ENCODE results near the gene URB1.
"Not testable (repeated sequence)": the region's sequence is repeated elsewhere in the genome, so short reads cannot be mapped to it uniquely, and the experiment has no call there.

The URB1 gene

DNA sequence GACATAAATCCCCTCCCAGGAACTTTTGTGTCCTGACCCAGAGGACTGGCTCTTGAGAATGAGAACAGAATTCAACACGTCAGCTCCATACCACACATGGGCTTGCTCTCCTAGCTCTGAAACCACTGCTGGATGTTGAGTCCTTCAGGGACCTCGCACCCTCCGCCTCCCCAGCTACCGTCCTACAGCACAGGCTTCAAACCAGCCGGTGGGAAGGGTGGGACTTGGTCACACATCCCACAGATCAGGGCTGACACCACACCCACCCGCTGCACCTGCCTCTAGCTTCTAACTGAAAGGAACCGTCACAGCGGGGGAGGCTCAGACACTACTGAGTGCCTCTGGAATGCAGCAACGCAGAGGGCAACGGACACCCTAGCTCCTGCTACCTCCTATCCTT, 70.1 kb downstream of the URB1 start:
- Mint-ChIP-seq H3K9me3 (no peaks in the 10 kb centered on the region), H3K4me3 (no peak overlapping the region), H3K27me3 (no peaks in the 10 kb centered on the region), H3K4me1 (ENCODE audit: low read depth in 2 of 2) (no peaks in the 10 kb centered on the region), H3K36me3 (ENCODE audit: insufficient read depth) (peaks cover 46% of the 10 kb centered on the region), H3K27ac (no peak overlapping the region)
- ATAC-seq (replicated peaks) (no peak), DNase-seq (no peak)

- Mint-ChIP-seq H3K27me3 (no peaks in the 10 kb centered on the region), H3K4me3 (no peak overlapping the region), H3K4me1 (ENCODE audit: low read depth in 2 of 2) (no peaks in the 10 kb centered on the region), H3K27ac (no peak overlapping the region), H3K36me3 (ENCODE audit: insufficient read depth) (peaks cover 50% of the 10 kb centered on the region), H3K9me3 (no peaks in the 10 kb centered on the region)
- ATAC-seq (replicated peaks) (no peak), DNase-seq (no peak)
These were observed 70.7 kb downstream of the URB1 start for GRCh38 chr21:32322103-32322502.

GRCh38 chr21:32321480-32321879, 71.3 kb downstream of the URB1 start:
- H3K4me1 Mint-ChIP-seq (ENCODE audit: low read depth in 2 of 2) = no peaks in the 10 kb centered on the region
- H3K27me3 Mint-ChIP-seq = no peaks in the 10 kb centered on the region
- DNase-seq (no peak), ATAC-seq (replicated peaks) (no peak)
- H3K9me3 Mint-ChIP-seq = no peaks in the 10 kb centered on the region
- no peak overlapping the region for H3K4me3 Mint-ChIP-seq
- H3K27ac Mint-ChIP-seq = no peak overlapping the region
- peaks cover 51% of the 10 kb centered on the region for H3K36me3 Mint-ChIP-seq (ENCODE audit: insufficient read depth)

- H3K27me3 Mint-ChIP-seq = no peaks in the 10 kb centered on the region
- peaks cover 49% of the 10 kb centered on the region for H3K36me3 Mint-ChIP-seq (ENCODE audit: insufficient read depth)
- no peak overlapping the region for H3K4me3 Mint-ChIP-seq
- no peak for DNase-seq
- H3K4me1 Mint-ChIP-seq (ENCODE audit: low read depth in 2 of 2) = no peaks in the 10 kb centered on the region
- no peak for ATAC-seq (replicated peaks)
- H3K9me3 Mint-ChIP-seq = no peaks in the 10 kb centered on the region
- H3K27ac Mint-ChIP-seq = no peak overlapping the region
These were observed 72.1 kb downstream of the URB1 start for GRCh38 chr21:32320726-32321125.

DNA sequence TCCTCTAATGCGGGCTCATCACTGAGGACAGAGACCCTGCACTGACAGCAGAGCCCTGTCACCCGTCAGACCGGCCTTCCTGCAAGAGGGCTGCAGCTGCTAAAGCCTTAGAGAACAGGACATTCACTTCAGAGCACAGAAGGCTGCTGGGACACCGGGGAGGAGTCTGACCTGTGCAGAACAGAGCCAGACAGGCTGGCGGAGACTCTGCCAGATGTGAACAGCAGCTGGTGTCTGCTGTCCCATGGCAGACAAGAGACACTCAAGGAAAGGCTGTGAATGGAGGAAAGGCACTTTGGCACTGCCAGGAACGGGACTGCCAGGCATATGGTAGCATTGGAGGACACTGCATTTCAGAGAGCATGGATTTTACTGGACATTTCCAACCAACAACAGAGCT, 72.8 kb downstream of the URB1 start:
- H3K27ac Mint-ChIP-seq = no peak overlapping the region
- no peak overlapping the region for H3K4me3 Mint-ChIP-seq
- ATAC-seq (replicated peaks) (no peak), DNase-seq (no peak)
- H3K27me3 Mint-ChIP-seq = no peaks in the 10 kb centered on the region
- H3K4me1 Mint-ChIP-seq (ENCODE audit: low read depth in 2 of 2) = no peaks in the 10 kb centered on the region
- no peaks in the 10 kb centered on the region for H3K9me3 Mint-ChIP-seq
- peaks cover 47% of the 10 kb centered on the region for H3K36me3 Mint-ChIP-seq (ENCODE audit: insufficient read depth)

- ATAC-seq (replicated peaks) (no peak), DNase-seq (no peak)
- no peak overlapping the region for H3K4me3 Mint-ChIP-seq
- H3K9me3 Mint-ChIP-seq = no peaks in the 10 kb centered on the region
- H3K27ac Mint-ChIP-seq = peak overlapping the region in 1 of 2 donors; percentile 26
- peaks cover 39% of the 10 kb centered on the region for H3K36me3 Mint-ChIP-seq (ENCODE audit: insufficient read depth)
- H3K4me1 Mint-ChIP-seq (ENCODE audit: low read depth in 2 of 2) = no peaks in the 10 kb centered on the region
- no peaks in the 10 kb centered on the region for H3K27me3 Mint-ChIP-seq
These were observed 73.8 kb downstream of the URB1 start for GRCh38 chr21:32319012-32319411.

- DNase-seq (no peak), ATAC-seq (replicated peaks) (no peak)
- Mint-ChIP-seq H3K4me3 (no peak overlapping the region), H3K4me1 (ENCODE audit: low read depth in 2 of 2) (no peaks in the 10 kb centered on the region), H3K27me3 (no peaks in the 10 kb centered on the region), H3K36me3 (ENCODE audit: insufficient read depth) (peaks cover 38% of the 10 kb centered on the region), H3K27ac (no peak overlapping the region), H3K9me3 (no peaks in the 10 kb centered on the region)
These were observed 75.1 kb downstream of the URB1 start for GRCh38 chr21:32317726-32318125.

DNA sequence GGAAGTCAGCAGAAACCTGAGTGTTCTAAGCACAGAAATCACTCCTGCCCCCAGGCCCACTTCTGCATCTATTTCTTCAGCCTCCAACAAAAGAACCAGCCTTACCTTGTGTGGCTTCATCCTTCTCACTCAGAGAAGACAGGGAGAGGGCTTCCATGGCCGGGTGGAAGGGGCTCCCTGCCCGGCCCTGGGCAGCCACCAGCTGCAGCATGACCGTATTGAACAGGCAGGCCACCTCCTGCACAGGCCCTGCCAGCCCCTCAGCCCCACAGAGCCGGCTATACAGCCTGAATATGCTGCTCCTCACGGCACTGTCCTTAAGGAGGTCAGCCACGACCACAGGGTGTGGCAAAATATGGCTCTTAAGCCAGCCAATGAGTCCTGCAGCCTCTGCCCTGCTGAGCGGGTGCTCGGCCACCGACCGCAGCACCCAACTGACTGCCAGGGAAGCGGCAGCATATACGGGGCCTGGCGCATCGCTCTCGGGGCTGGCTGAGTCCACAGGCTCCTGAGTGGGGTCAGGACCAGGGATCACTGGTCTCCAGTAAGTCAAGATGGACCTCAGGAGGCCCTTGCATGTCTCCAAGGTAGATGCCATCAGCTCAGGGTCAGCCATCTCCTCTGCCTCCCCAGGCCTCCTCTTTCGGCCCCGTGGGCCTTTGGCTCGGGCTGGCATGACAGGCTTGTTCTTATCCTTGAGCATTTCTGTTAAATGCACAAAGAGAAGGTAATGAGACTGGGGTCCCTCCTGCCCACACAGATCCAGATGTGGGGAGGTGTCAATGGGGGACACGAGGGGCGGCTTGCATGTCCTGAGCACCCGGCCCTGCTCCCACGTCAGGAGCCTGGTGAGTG, 76.2 kb downstream of the URB1 start:
- peaks cover 38% of the 10 kb centered on the region for H3K36me3 Mint-ChIP-seq (ENCODE audit: insufficient read depth)
- H3K27me3 Mint-ChIP-seq = no peaks in the 10 kb centered on the region
- DNase-seq (no peak), ATAC-seq (replicated peaks) (no peak)
- H3K27ac Mint-ChIP-seq = peak overlapping the region in 1 of 2 donors; percentile 63
- no peak overlapping the region for H3K4me3 Mint-ChIP-seq
- no peaks in the 10 kb centered on the region for H3K9me3 Mint-ChIP-seq
- H3K4me1 Mint-ChIP-seq (ENCODE audit: low read depth in 2 of 2) = no peaks in the 10 kb centered on the region

DNA sequence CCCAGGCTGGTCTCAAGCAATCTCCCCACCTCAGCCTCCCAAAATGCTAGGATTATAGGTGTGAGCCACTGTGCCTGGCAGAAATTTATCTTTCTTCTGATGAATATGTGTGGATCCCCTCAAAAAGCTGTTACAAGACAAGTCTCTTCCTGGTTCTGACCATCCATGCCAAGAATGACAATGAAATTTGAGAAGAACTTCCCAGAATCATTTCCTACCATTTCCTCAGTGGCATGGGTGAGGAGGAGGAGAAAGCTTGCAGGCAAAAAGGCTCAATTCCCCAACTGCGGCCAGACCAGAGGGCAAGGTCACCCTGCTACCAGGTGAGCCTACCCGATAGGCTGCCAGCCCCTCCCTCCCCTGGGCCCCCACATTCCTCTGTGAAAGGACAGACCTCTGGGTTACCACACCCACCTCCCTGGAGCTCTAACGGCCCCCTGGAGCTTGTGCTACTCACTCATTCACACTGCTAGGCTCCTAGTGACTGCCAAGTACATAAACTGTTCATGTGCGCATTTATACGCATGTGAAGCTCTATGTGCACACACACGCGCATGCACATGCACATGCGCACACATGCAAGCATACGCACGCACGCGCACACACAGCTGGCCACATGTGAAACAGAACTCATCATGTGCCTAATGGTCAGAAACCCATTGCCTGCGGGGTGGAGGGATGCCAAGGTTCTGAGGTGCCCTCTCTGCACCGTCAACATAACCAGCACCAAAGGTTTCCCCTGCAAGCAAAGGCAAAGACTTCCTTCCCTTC, 77.1 kb downstream of the URB1 start:
- DNase-seq (no peak), ATAC-seq (replicated peaks) (no peak)
- Mint-ChIP-seq H3K27me3 (no peaks in the 10 kb centered on the region), H3K4me1 (ENCODE audit: low read depth in 2 of 2) (no peaks in the 10 kb centered on the region), H3K4me3 (no peak overlapping the region), H3K27ac (peak overlapping the region in 1 of 2 donors; percentile 63), H3K9me3 (no peaks in the 10 kb centered on the region), H3K36me3 (ENCODE audit: insufficient read depth) (peaks cover 35% of the 10 kb centered on the region)

DNA sequence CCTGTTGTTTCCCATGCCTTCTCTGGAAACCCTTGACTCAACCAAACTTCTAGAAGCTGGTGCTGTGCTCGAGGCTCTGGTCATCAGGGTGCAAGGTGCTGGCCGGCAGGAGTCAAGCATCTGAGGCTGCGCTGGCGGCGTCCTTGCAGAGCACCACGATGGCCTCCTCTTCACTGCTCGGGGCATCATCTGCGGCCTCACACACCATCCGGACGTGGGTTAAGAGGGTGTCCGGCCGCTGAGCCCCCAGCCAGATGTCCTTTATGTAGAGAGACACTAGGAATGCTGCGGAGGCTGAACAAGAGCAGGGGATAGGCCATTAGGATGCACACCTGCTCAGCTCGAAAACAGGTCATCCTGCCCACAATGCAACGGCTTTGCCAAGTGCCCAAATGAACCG, 78.0 kb downstream of the URB1 start:
- ATAC-seq (replicated peaks) (no peak), DNase-seq (no peak)
- no peaks in the 10 kb centered on the region for H3K9me3 Mint-ChIP-seq
- peaks cover 31% of the 10 kb centered on the region for H3K36me3 Mint-ChIP-seq (ENCODE audit: insufficient read depth)
- no peak overlapping the region for H3K4me3 Mint-ChIP-seq
- H3K27me3 Mint-ChIP-seq = no peaks in the 10 kb centered on the region
- no peaks in the 10 kb centered on the region for H3K4me1 Mint-ChIP-seq (ENCODE audit: low read depth in 2 of 2)
- H3K27ac Mint-ChIP-seq = no peak overlapping the region

- DNase-seq = no peak
- H3K36me3 Mint-ChIP-seq (ENCODE audit: insufficient read depth) = peaks cover 23% of the 10 kb centered on the region
- ATAC-seq (replicated peaks) = no peak
- no peak overlapping the region for H3K4me3 Mint-ChIP-seq
- no peaks in the 10 kb centered on the region for H3K27me3 Mint-ChIP-seq
- H3K27ac Mint-ChIP-seq = no peak overlapping the region
- no peaks in the 10 kb centered on the region for H3K9me3 Mint-ChIP-seq
- H3K4me1 Mint-ChIP-seq (ENCODE audit: low read depth in 2 of 2) = no peaks in the 10 kb centered on the region
These were observed 79.8 kb downstream of the URB1 start for GRCh38 chr21:32312976-32313375.

DNA sequence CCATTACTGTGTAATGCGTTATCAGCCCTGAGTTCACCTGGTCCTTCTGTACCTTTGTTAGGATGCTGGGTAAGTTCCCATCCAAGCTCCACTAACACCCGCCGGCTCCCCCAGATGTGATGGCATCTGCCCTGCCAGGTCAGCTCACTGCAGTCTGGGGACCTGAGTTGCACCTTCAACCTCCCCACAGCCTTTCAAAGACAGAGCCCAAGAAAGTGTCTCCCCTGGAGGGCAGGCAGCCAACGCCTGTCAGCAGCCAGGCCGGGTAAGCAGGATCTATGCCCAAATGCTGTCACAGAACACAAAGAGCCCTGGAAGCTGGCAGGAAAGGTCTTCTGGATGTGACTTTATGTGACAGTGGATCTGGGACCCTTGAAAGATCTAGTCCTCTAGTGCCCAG, 80.5 kb downstream of the URB1 start:
- DNase-seq (no peak), ATAC-seq (replicated peaks) (no peak)
- H3K36me3 Mint-ChIP-seq (ENCODE audit: insufficient read depth) = peaks cover 20% of the 10 kb centered on the region
- no peaks in the 10 kb centered on the region for H3K9me3 Mint-ChIP-seq
- H3K27me3 Mint-ChIP-seq = no peaks in the 10 kb centered on the region
- no peaks in the 10 kb centered on the region for H3K4me1 Mint-ChIP-seq (ENCODE audit: low read depth in 2 of 2)
- no peak overlapping the region for H3K4me3 Mint-ChIP-seq
- no peak overlapping the region for H3K27ac Mint-ChIP-seq

GRCh38 chr21:32311621-32312020, 81.2 kb downstream of the URB1 start:
- peaks cover 0 to under 1% of the 10 kb centered on the region in 2 donors for H3K4me1 Mint-ChIP-seq (ENCODE audit: low read depth in 2 of 2)
- H3K27me3 Mint-ChIP-seq = no peaks in the 10 kb centered on the region
- DNase-seq = no peak
- peaks cover 18% of the 10 kb centered on the region for H3K36me3 Mint-ChIP-seq (ENCODE audit: insufficient read depth)
- H3K4me3 Mint-ChIP-seq = no peak overlapping the region
- no peaks in the 10 kb centered on the region for H3K9me3 Mint-ChIP-seq
- ATAC-seq (replicated peaks) = no peak
- no peak overlapping the region for H3K27ac Mint-ChIP-seq

DNA sequence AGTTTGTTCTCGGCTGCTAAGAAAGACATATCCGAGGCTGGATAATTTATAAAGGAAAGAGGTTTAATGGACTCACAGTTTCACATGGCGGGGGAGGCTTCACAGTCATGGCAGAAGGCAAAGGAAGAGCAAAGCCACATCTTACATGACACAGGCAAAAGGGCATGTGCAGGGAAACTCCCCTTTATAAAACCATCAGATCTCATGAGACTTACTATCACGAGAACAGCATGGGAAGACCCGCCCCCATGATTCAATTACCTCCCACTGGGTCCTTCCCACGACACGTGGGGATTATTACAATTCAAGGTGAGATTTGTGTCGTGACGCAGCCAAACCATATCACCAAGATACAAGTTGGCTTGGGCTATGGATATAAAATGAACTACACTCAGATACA, 81.8 kb downstream of the URB1 start:
- not testable (repeated sequence) for H3K4me1 Mint-ChIP-seq (ENCODE audit: low read depth in 2 of 2); H3K27me3 Mint-ChIP-seq; DNase-seq; H3K4me3 Mint-ChIP-seq; H3K27ac Mint-ChIP-seq; ATAC-seq (replicated peaks); H3K9me3 Mint-ChIP-seq
- peaks cover 16% of the 10 kb centered on the region for H3K36me3 Mint-ChIP-seq (ENCODE audit: insufficient read depth)

Data from effector memory CD8-positive, alpha-beta T cell (primary cell).